ENCODE measurements around the gene SLC22A15. TPM values are rescaled to one million over a fixed set of nuclear protein-coding genes. Genes with fewer than 3 reads are reported as not detected.

SLC22A15 gene
- total RNA-seq, 2 experiments from 2014 or later: 0.82 to 2.8 TPM

- TF ChIP-seq CTCF (conservative IDR thresholded peaks at IDR 0.05; ENCODE audit: low read length) (no peak), EZH2phosphoT487 (IDR thresholded peaks at IDR 0.05; ENCODE audit: borderline replicate concordance, low read depth, low read length) (no peak)
- CTCF ChIA-PET (ENCODE audit: unreplicated experiment): no interaction called here
- Histone ChIP-seq H3K9me2 (ENCODE audit: insufficient read depth, low read length) (no peaks in the 10 kb centered on the region), H3K4me3 (ENCODE audit: low read depth, low read length, poor library complexity, severe bottlenecking) (no peak overlapping the region), H3K4me2 (ENCODE audit: low read length) (no peak overlapping the region), H4K20me1 (ENCODE audit: insufficient read depth, low read length) (no peaks in the 10 kb centered on the region), H2AFZ (ENCODE audit: low read length) (no peak overlapping the region), H3K79me2 (ENCODE audit: insufficient read depth, low read depth, low read length) (no peaks in the 10 kb centered on the region), H3K27ac (ENCODE audit: low read depth, low read length, poor library complexity, severe bottlenecking) (no peak overlapping the region), H3K36me3 (ENCODE audit: insufficient read depth, low read length) (no peaks in the 10 kb centered on the region), H3K4me1 (ENCODE audit: insufficient read depth, low read length, poor library complexity, severe bottlenecking) (no peaks in the 10 kb centered on the region), H3K9me3 (ENCODE audit: low read length) (no peaks in the 10 kb centered on the region)
- intact Hi-C loops (cut with micrococcal nuclease; ENCODE audit: unreplicated experiment): no loop called here
- no TSS peak for BruUV-seq (replicated peaks)
- no peak for DNase-seq (ENCODE audit: low spot score)
- POLR2A ChIA-PET: no interaction called here
Measured at GRCh38 chr1:116075990-116076389, 99.7 kb downstream of the SLC22A15 start.

GRCh38 chr1:116076831-116077230 is 100.5 kb downstream of the SLC22A15 start:
- ChIA-PET POLR2A (no interaction called here), CTCF (ENCODE audit: unreplicated experiment) (no interaction called here)
- no TSS peak for BruUV-seq (replicated peaks)
- H3K79me2 ChIP-seq (ENCODE audit: insufficient read depth, low read depth, low read length): no peaks in the 10 kb centered on the region
- no peaks in the 10 kb centered on the region for H3K9me3 ChIP-seq (ENCODE audit: low read length)
- intact Hi-C loops (cut with micrococcal nuclease; ENCODE audit: unreplicated experiment): no loop called here
- no peak overlapping the region for H2AFZ ChIP-seq (ENCODE audit: low read length)
- H3K4me2 ChIP-seq (ENCODE audit: low read length): no peak overlapping the region
- H3K4me3 ChIP-seq (ENCODE audit: low read depth, low read length, poor library complexity, severe bottlenecking): no peak overlapping the region
- H3K36me3 ChIP-seq (ENCODE audit: insufficient read depth, low read length): no peaks in the 10 kb centered on the region
- no peaks in the 10 kb centered on the region for H3K9me2 ChIP-seq (ENCODE audit: insufficient read depth, low read length)
- H4K20me1 ChIP-seq (ENCODE audit: insufficient read depth, low read length): no peaks in the 10 kb centered on the region
- H3K27ac ChIP-seq (ENCODE audit: low read depth, low read length, poor library complexity, severe bottlenecking): no peak overlapping the region
- DNase-seq (ENCODE audit: low spot score): no peak
- H3K4me1 ChIP-seq (ENCODE audit: insufficient read depth, low read length, poor library complexity, severe bottlenecking): no peaks in the 10 kb centered on the region
- no peak for TF ChIP-seq CTCF (conservative IDR thresholded peaks at IDR 0.05; ENCODE audit: low read length)
- TF ChIP-seq EZH2phosphoT487 (IDR thresholded peaks at IDR 0.05; ENCODE audit: borderline replicate concordance, low read depth, low read length): no peak

- H3K4me3 ChIP-seq (ENCODE audit: low read depth, low read length, poor library complexity, severe bottlenecking): no peak overlapping the region
- H3K27ac ChIP-seq (ENCODE audit: low read depth, low read length, poor library complexity, severe bottlenecking): no peak overlapping the region
- TF ChIP-seq CTCF (conservative IDR thresholded peaks at IDR 0.05; ENCODE audit: low read length): no peak
- TF ChIP-seq EZH2phosphoT487 (IDR thresholded peaks at IDR 0.05; ENCODE audit: borderline replicate concordance, low read depth, low read length): no peak
- DNase-seq (ENCODE audit: low spot score): no peak
- H3K9me3 ChIP-seq (ENCODE audit: low read length): no peaks in the 10 kb centered on the region
- H3K9me2 ChIP-seq (ENCODE audit: insufficient read depth, low read length): no peaks in the 10 kb centered on the region
- H4K20me1 ChIP-seq (ENCODE audit: insufficient read depth, low read length): no peaks in the 10 kb centered on the region
- no peak overlapping the region for H2AFZ ChIP-seq (ENCODE audit: low read length)
- intact Hi-C loops (cut with micrococcal nuclease; ENCODE audit: unreplicated experiment): no loop called here
- ChIA-PET CTCF (ENCODE audit: unreplicated experiment) (no interaction called here), POLR2A (no interaction called here)
- H3K36me3 ChIP-seq (ENCODE audit: insufficient read depth, low read length): no peaks in the 10 kb centered on the region
- no peaks in the 10 kb centered on the region for H3K79me2 ChIP-seq (ENCODE audit: insufficient read depth, low read depth, low read length)
- no peak overlapping the region for H3K4me2 ChIP-seq (ENCODE audit: low read length)
- H3K4me1 ChIP-seq (ENCODE audit: insufficient read depth, low read length, poor library complexity, severe bottlenecking): no peaks in the 10 kb centered on the region
- no TSS peak for BruUV-seq (replicated peaks)
Measured at GRCh38 chr1:116078699-116079223, 102.4 kb downstream of the SLC22A15 start.

All from OCI-LY7 (cell line).